SJSA1 (cell line): Measurements from ENCODE around the gene MAPRE2. TPM values are rescaled to one million over a fixed set of nuclear protein-coding genes. Genes with fewer than 3 reads are reported as not detected.

Source experiments
- DNase-seq, 2 experiments: peaks; one replicate each; pipeline ENCODE4 v3.0.0-alpha.2; 2015 to 2020; ENCODE audit warnings: low spot score in 2 of 2, low read depth in 1 of 2
- H3K27ac ChIP-seq: fragments of 250-450 bp; sonication (Bioruptor Pico); 2 replicates; pipeline ENCODE4 v1.5.1; 2020; ENCODE audit warnings: mild to moderate bottlenecking, moderate library complexity
- H3K27me3 ChIP-seq: fragments of 250-450 bp; sonication (Bioruptor Pico); replicated peaks from 2 replicates; pipeline ENCODE4 v1.5.1; 2020; ENCODE audit warnings: mild to moderate bottlenecking, moderate library complexity
- H3K36me3 ChIP-seq: fragments of 250-450 bp; sonication (Bioruptor Pico); 2 replicates; pipeline ENCODE4 v1.5.1; 2020; ENCODE audit warnings: mild to moderate bottlenecking
- H3K4me1 ChIP-seq: fragments of 250-450 bp; sonication (Bioruptor Pico); replicated peaks from 2 replicates; pipeline ENCODE4 v1.6.1; 2021; ENCODE audit warnings: mild to moderate bottlenecking
- H3K4me3 ChIP-seq: fragments of 250-450 bp; sonication (Bioruptor Pico); 2 replicates; pipeline ENCODE4 v1.5.1; 2020; ENCODE audit warnings: mild to moderate bottlenecking
- H3K9me3 ChIP-seq: fragments of 250-450 bp; sonication (Bioruptor Pico); replicated peaks from 2 replicates; pipeline ENCODE4 v1.5.1; 2020; ENCODE audit warnings: mild to moderate bottlenecking
- total RNA-seq: library from RNA; depleted of rRNA; stranded (reverse); fragments of >200 nt; shearing (Covaris generic); gene quantifications from 2 replicates; pipeline ENCODE4 v1.2.3, GENCODE V29; 2014

Gene MAPRE2
- total RNA-seq, 1 experiment from 2014 or later, result 30.1 TPM

- DNase-seq, result no peak
- Histone ChIP-seq H3K36me3 (no peaks in the 10 kb centered on the region), H3K4me3 (no peak overlapping the region), H3K27me3 (no peaks in the 10 kb centered on the region), H3K27ac (no peak overlapping the region), H3K9me3 (no peaks in the 10 kb centered on the region), H3K4me1 (no peaks in the 10 kb centered on the region)
Measured at GRCh38 chr18:35118641-35119040, 77.4 kb downstream of the MAPRE2 start.

GRCh38 chr18:35121038-35121437 is 79.8 kb downstream of the MAPRE2 start:
- DNase-seq, result no peak
- Histone ChIP-seq H3K27ac (no peak overlapping the region), H3K27me3 (no peaks in the 10 kb centered on the region)

GRCh38 chr18:35121531-35121930 is 80.3 kb downstream of the MAPRE2 start:
- no peaks in the 10 kb centered on the region for H3K27me3 ChIP-seq
- DNase-seq, result no peak
- H3K36me3 ChIP-seq, result no peaks in the 10 kb centered on the region
- no peaks in the 10 kb centered on the region for H3K9me3 ChIP-seq
- H3K4me1 ChIP-seq, result no peaks in the 10 kb centered on the region
- no peak overlapping the region for H3K27ac ChIP-seq
- no peak overlapping the region for H3K4me3 ChIP-seq

More at GRCh38 chr18:35121038-35121437, 79.8 kb downstream of the MAPRE2 start:
- Histone ChIP-seq H3K36me3 (no peaks in the 10 kb centered on the region), H3K4me3 (no peak overlapping the region), H3K9me3 (no peaks in the 10 kb centered on the region), H3K4me1 (no peaks in the 10 kb centered on the region)

GRCh38 chr18:35122586-35123224 is 81.5 kb downstream of the MAPRE2 start:
- Histone ChIP-seq H3K9me3 (no peaks in the 10 kb centered on the region), H3K36me3 (no peaks in the 10 kb centered on the region; the same call in 1 of the 2 replicates), H3K27ac (no peak overlapping the region), H3K4me1 (no peaks in the 10 kb centered on the region), H3K27me3 (no peaks in the 10 kb centered on the region), H3K4me3 (no peak overlapping the region)
- no peak for DNase-seq

GRCh38 chr18:35123811-35124210 is 82.6 kb downstream of the MAPRE2 start:
- Histone ChIP-seq H3K4me1 (no peaks in the 10 kb centered on the region), H3K4me3 (no peak overlapping the region), H3K27me3 (no peaks in the 10 kb centered on the region), H3K36me3 (peaks cover 4% of the 10 kb centered on the region), H3K27ac (no peak overlapping the region), H3K9me3 (no peaks in the 10 kb centered on the region)
- no peak for DNase-seq

- Histone ChIP-seq H3K4me1 (no peaks in the 10 kb centered on the region), H3K9me3 (no peaks in the 10 kb centered on the region), H3K4me3 (no peak overlapping the region), H3K27me3 (no peaks in the 10 kb centered on the region), H3K27ac (no peak overlapping the region), H3K36me3 (peaks cover 7% of the 10 kb centered on the region)
- no peak for DNase-seq
Measured at GRCh38 chr18:35127201-35127600, 86.0 kb downstream of the MAPRE2 start.

- H3K4me1 ChIP-seq, result no peaks in the 10 kb centered on the region
- no peaks in the 10 kb centered on the region for H3K9me3 ChIP-seq
- DNase-seq, result no peak
- no peak overlapping the region for H3K4me3 ChIP-seq
- H3K27ac ChIP-seq, result no peak overlapping the region
- H3K27me3 ChIP-seq, result no peaks in the 10 kb centered on the region
- peaks cover 7% of the 10 kb centered on the region for H3K36me3 ChIP-seq
Measured at GRCh38 chr18:35128675-35129074, 87.5 kb downstream of the MAPRE2 start.

GRCh38 chr18:35130236-35130635 is 89.0 kb downstream of the MAPRE2 start:
- Histone ChIP-seq H3K4me3 (no peak overlapping the region), H3K4me1 (no peaks in the 10 kb centered on the region)
- DNase-seq, result no peak

GRCh38 chr18:35131387-35132020 is 90.3 kb downstream of the MAPRE2 start:
- no peak for DNase-seq
- no peaks in the 10 kb centered on the region for H3K9me3 ChIP-seq
- no peak overlapping the region for H3K27ac ChIP-seq
- no peak overlapping the region for H3K4me3 ChIP-seq
- peaks cover 10% of the 10 kb centered on the region for H3K36me3 ChIP-seq
- H3K4me1 ChIP-seq, result no peaks in the 10 kb centered on the region
- H3K27me3 ChIP-seq, result no peaks in the 10 kb centered on the region

More at GRCh38 chr18:35130236-35130635, 89.0 kb downstream of the MAPRE2 start:
- Histone ChIP-seq H3K27ac (no peak overlapping the region), H3K9me3 (no peaks in the 10 kb centered on the region), H3K27me3 (no peaks in the 10 kb centered on the region), H3K36me3 (peaks cover 10% of the 10 kb centered on the region)

GRCh38 chr18:35132021-35132902 is 91.0 kb downstream of the MAPRE2 start:
- no peaks in the 10 kb centered on the region for H3K9me3 ChIP-seq
- H3K27me3 ChIP-seq, result no peaks in the 10 kb centered on the region
- no peaks in the 10 kb centered on the region for H3K4me1 ChIP-seq
- no peak for DNase-seq
- no peak overlapping the region for H3K27ac ChIP-seq
- H3K4me3 ChIP-seq, result no peak overlapping the region
- peaks cover 10% of the 10 kb centered on the region for H3K36me3 ChIP-seq

- no peak for DNase-seq
- Histone ChIP-seq H3K4me3 (no peak overlapping the region), H3K27me3 (no peaks in the 10 kb centered on the region), H3K9me3 (no peaks in the 10 kb centered on the region), H3K27ac (no peak overlapping the region), H3K36me3 (peaks cover 5% of the 10 kb centered on the region; the same call in 1 of the 2 replicates), H3K4me1 (no peaks in the 10 kb centered on the region)
Measured at GRCh38 chr18:35134190-35134730, 93.0 kb downstream of the MAPRE2 start.

GRCh38 chr18:35134791-35135531 is 93.7 kb downstream of the MAPRE2 start:
- no peaks in the 10 kb centered on the region for H3K9me3 ChIP-seq
- H3K27ac ChIP-seq, result no peak overlapping the region
- H3K27me3 ChIP-seq, result no peaks in the 10 kb centered on the region
- peaks cover 2% of the 10 kb centered on the region; the same call in 1 of the 2 replicates for H3K36me3 ChIP-seq
- no peaks in the 10 kb centered on the region for H3K4me1 ChIP-seq
- DNase-seq, result no peak
- H3K4me3 ChIP-seq, result no peak overlapping the region

- no peak for DNase-seq
- no peaks in the 10 kb centered on the region for H3K9me3 ChIP-seq
- H3K4me1 ChIP-seq, result no peaks in the 10 kb centered on the region
- H3K27me3 ChIP-seq, result no peaks in the 10 kb centered on the region
- H3K4me3 ChIP-seq, result no peak overlapping the region
- no peak overlapping the region for H3K27ac ChIP-seq
- H3K36me3 ChIP-seq, result peaks cover 2% of the 10 kb centered on the region; the same call in 1 of the 2 replicates
Measured at GRCh38 chr18:35136248-35136647, 95.0 kb downstream of the MAPRE2 start.
